ENCODE measurements around the gene PBLD.
"Not testable (repeated sequence)": the region's sequence is repeated elsewhere in the genome, so short reads cannot be mapped to it uniquely, and the experiment has no call there.

PBLD gene

GRCh38 chr10:68330852-68331454 lies 1.8 kb downstream of the PBLD start:
- DNase-seq (ENCODE audit: low read depth) = peak; percentile 32

- DNase-seq (ENCODE audit: low read depth) = no peak
These were observed 3.2 kb downstream of the PBLD start for GRCh38 chr10:68329506-68329861.

GRCh38 chr10:68327889-68328786 lies 4.6 kb downstream of the PBLD start:
- DNase-seq (ENCODE audit: low read depth) = peak; percentile 76

- DNase-seq (ENCODE audit: low read depth) = not testable (repeated sequence)
These were observed 8.3 kb downstream of the PBLD start for GRCh38 chr10:68324396-68324795.

- no peak for DNase-seq (ENCODE audit: low read depth)
These were observed 14.2 kb downstream of the PBLD start for GRCh38 chr10:68318331-68319059.

GRCh38 chr10:68315582-68315981 lies 17.1 kb downstream of the PBLD start:
- no peak for DNase-seq (ENCODE audit: low read depth)

- DNase-seq (ENCODE audit: low read depth) = not testable (repeated sequence)
These were observed 17.8 kb downstream of the PBLD start for GRCh38 chr10:68314930-68315329.

- no peak for DNase-seq (ENCODE audit: low read depth)
These were observed 22.2 kb downstream of the PBLD start for GRCh38 chr10:68310531-68310930.

GRCh38 chr10:68305854-68306253 lies 26.9 kb downstream of the PBLD start:
- no peak for DNase-seq (ENCODE audit: low read depth)

GRCh38 chr10:68303849-68304412 lies 28.8 kb downstream of the PBLD start:
- DNase-seq (ENCODE audit: low read depth) = no peak

- DNase-seq (ENCODE audit: low read depth) = no peak
These were observed 29.9 kb downstream of the PBLD start for GRCh38 chr10:68302871-68303270.

- DNase-seq (ENCODE audit: low read depth) = no peak
These were observed 30.3 kb downstream of the PBLD start for GRCh38 chr10:68302503-68302823.

- DNase-seq (ENCODE audit: low read depth) = peak; percentile 59
These were observed 30.8 kb downstream of the PBLD start for GRCh38 chr10:68301790-68302502.

GRCh38 chr10:68301301-68301700 lies 31.4 kb downstream of the PBLD start:
- DNase-seq (ENCODE audit: low read depth) = no peak

- DNase-seq (ENCODE audit: low read depth) = no peak
These were observed 35.7 kb downstream of the PBLD start for GRCh38 chr10:68296843-68297663.

GRCh38 chr10:68290736-68291135 lies 42.0 kb downstream of the PBLD start:
- DNase-seq (ENCODE audit: low read depth) = no peak

GRCh38 chr10:68288717-68289116 lies 44.0 kb downstream of the PBLD start:
- no peak for DNase-seq (ENCODE audit: low read depth)

GRCh38 chr10:68284062-68285001 lies 48.4 kb downstream of the PBLD start:
- DNase-seq (ENCODE audit: low read depth) = no peak

GRCh38 chr10:68280758-68281157 lies 52.0 kb downstream of the PBLD start:
- DNase-seq (ENCODE audit: low read depth) = no peak
